Keratinocyte (primary cell): ENCODE results near the gene MSANTD2.

Experiments used
- CTCF ChIP-seq, 3 experiments: IDR thresholded peaks in 1 of 3; conservative IDR thresholded peaks in 1 of 3; optimal IDR thresholded peaks in 1 of 3; 2 replicates in 2 of 3; 3 replicates in 1 of 3; pipeline versions ENCODE3 to v1.5.1; 2011; ENCODE audit warnings: low read length in 3 of 3, mild to moderate bottlenecking in 3 of 3, moderate library complexity in 2 of 3, control low read depth in 1 of 3, inconsistent platforms in 1 of 3; ENCODE audit not compliant: insufficient read depth in 2 of 3; ENCODE audit errors: extremely low read depth in 1 of 3
- EZH2 ChIP-seq: IDR thresholded peaks from one replicate; pipeline ENCODE4 v1.6.1; 2012; ENCODE audit warnings: inconsistent platforms, mild to moderate bottlenecking, low read length, moderate library complexity

- TF ChIP-seq CTCF (optimal IDR thresholded peaks at IDR 0.05 in 1 of 3, IDR thresholded peaks at IDR 0.05 in 1 of 3, conservative IDR thresholded peaks at IDR 0.05 in 1 of 3; ENCODE audit: extremely low read depth in 1 of 3, insufficient read depth in 2 of 3, low read length in 3 of 3) (no peak), EZH2 (peak; percentile 93)
Measured at GRCh38 chr11:124759266-124760204, 40.7 kb downstream of the MSANTD2 start.
